Kidney epithelial cell (primary cell): ENCODE data around the gene RABGAP1L. TPM values are rescaled to one million over a fixed set of nuclear protein-coding genes. Genes with fewer than 3 reads are reported as not detected.

Source experiments
- DNase-seq: peaks from one replicate; pipeline ENCODE4 v3.0.0-alpha.2; 2010; ENCODE audit warnings: low read depth
- H3K27me3 ChIP-seq: 2 replicates; pipeline ENCODE4 v1.6.0; 2011; ENCODE audit warnings: low read length; ENCODE audit not compliant: control insufficient read depth, insufficient read depth
- H3K36me3 ChIP-seq: 2 replicates; pipeline ENCODE4 v1.5.1; 2011; ENCODE audit warnings: low read length; ENCODE audit not compliant: control insufficient read depth, insufficient read depth
- H3K4me3 ChIP-seq: 2 replicates; pipeline ENCODE4 v1.5.1; 2011; ENCODE audit warnings: low read depth, mild to moderate bottlenecking, control low read depth, low read length
- total RNA-seq: library from RNA; depleted of rRNA; stranded (reverse); fragments of >200 nt; gene quantifications from 2 replicates; pipeline ENCODE4 v1.2.3, GENCODE V29; 2015
- TF ChIP-seq, protein P1 (sequence below): IDR thresholded peaks from 2 replicates; pipeline ENCODE4 v1.5.1; 2011; ENCODE audit warnings: mild to moderate bottlenecking, moderate library complexity, low read length, control low read depth, inconsistent platforms; ENCODE audit not compliant: insufficient read depth, poor library complexity, severe bottlenecking

The RABGAP1L gene
- total RNA-seq, 1 donor from 2014 or later = 22.1 TPM

DNA sequence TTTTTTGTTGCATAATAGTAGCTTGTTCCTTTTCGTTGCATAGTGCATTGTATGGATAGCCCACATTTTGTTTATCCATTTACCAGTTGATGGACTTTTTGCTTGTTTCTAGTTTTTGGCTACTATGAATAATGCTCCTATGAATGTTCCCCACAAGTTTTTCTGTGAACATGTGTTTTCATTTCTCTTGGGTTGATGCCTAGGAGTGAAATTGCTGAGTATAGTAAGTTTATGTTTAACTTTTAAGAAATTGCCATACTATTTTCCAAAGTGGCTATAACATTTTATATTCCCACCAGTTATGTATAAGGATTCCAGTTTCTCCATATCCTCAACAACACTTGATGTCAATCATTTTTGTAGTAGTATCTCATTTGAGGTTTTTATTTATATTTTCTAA lies 755.7 kb downstream of the RABGAP1L start:
- DNase-seq = no peak

GRCh38 chr1:174916846-174917245 lies 757.5 kb downstream of the RABGAP1L start:
- Histone ChIP-seq H3K27me3 (no peaks in the 10 kb centered on the region), H3K36me3 (no peaks in the 10 kb centered on the region), H3K4me3 (no peak overlapping the region)
- DNase-seq = no peak
- TF ChIP-seq, protein P1, sequence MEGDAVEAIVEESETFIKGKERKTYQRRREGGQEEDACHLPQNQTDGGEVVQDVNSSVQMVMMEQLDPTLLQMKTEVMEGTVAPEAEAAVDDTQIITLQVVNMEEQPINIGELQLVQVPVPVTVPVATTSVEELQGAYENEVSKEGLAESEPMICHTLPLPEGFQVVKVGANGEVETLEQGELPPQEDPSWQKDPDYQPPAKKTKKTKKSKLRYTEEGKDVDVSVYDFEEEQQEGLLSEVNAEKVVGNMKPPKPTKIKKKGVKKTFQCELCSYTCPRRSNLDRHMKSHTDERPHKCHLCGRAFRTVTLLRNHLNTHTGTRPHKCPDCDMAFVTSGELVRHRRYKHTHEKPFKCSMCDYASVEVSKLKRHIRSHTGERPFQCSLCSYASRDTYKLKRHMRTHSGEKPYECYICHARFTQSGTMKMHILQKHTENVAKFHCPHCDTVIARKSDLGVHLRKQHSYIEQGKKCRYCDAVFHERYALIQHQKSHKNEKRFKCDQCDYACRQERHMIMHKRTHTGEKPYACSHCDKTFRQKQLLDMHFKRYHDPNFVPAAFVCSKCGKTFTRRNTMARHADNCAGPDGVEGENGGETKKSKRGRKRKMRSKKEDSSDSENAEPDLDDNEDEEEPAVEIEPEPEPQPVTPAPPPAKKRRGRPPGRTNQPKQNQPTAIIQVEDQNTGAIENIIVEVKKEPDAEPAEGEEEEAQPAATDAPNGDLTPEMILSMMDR = no peak

More for the DNA sequence above, 755.7 kb downstream of the RABGAP1L start:
- TF ChIP-seq, protein P1 = no peak
- H3K4me3 ChIP-seq = no peak overlapping the region
- no peaks in the 10 kb centered on the region for H3K36me3 ChIP-seq
- no peaks in the 10 kb centered on the region for H3K27me3 ChIP-seq

DNA sequence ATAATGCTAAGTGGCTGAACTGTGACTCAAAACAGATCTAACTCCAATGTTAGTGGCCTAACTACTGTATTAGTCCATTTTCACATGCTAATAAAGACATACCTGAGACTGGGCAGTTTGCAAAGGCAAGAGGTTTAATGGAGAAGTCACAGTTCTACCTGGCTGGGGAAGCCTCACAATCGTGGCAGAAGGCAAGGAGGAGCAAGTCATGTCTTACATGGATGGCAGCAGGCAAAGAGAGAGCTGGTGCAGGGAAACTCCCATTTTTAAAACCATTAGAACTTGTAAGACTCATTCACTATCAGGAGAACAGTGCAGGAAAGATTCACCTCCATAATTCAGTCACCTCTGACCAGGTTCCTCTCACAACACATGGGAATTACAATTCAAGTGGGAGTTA lies 760.8 kb downstream of the RABGAP1L start:
- no peak for DNase-seq
- Histone ChIP-seq H3K36me3 (no peaks in the 10 kb centered on the region), H3K27me3 (no peaks in the 10 kb centered on the region), H3K4me3 (no peak overlapping the region)
- TF ChIP-seq, protein P1 = no peak

GRCh38 chr1:174922121-174922520 lies 762.8 kb downstream of the RABGAP1L start:
- H3K27me3 ChIP-seq = no peaks in the 10 kb centered on the region
- H3K36me3 ChIP-seq = no peaks in the 10 kb centered on the region
- TF ChIP-seq, protein P1 = no peak
- DNase-seq = no peak
- H3K4me3 ChIP-seq = no peak overlapping the region

DNA sequence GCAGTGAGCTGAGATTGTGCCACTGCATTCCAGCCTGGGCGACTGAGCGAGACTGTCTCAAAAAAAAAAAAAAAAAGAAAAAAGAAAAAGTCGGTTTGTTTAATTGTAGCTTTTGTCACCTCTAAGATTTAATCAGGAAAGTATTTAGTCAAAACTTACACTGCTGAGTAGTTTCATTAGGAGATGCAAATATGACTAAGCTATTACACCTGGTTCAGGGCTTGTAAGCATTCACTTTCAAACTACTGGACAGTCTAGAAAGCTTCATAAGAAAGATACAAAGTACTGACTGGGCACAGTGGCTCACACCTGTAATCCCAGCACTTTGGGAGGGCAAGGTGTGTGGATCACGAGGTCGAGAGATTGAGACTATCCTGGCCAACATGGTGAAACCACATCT lies 764.5 kb downstream of the RABGAP1L start:
- no peak overlapping the region for H3K4me3 ChIP-seq
- H3K36me3 ChIP-seq = no peaks in the 10 kb centered on the region
- no peaks in the 10 kb centered on the region for H3K27me3 ChIP-seq
- DNase-seq = no peak
- TF ChIP-seq, protein P1 = no peak

GRCh38 chr1:174928541-174928940 lies 769.2 kb downstream of the RABGAP1L start:
- TF ChIP-seq, protein P1 = no peak
- DNase-seq = no peak
- Histone ChIP-seq H3K27me3 (no peaks in the 10 kb centered on the region), H3K4me3 (no peak overlapping the region), H3K36me3 (no peaks in the 10 kb centered on the region)
